ENCODE data around the gene PAX1. TPM values are rescaled to one million over a fixed set of nuclear protein-coding genes. Genes with fewer than 3 reads are reported as not detected.

PAX1 gene
- total RNA-seq, 1 donor from 2014 or later = not detected

DNA sequence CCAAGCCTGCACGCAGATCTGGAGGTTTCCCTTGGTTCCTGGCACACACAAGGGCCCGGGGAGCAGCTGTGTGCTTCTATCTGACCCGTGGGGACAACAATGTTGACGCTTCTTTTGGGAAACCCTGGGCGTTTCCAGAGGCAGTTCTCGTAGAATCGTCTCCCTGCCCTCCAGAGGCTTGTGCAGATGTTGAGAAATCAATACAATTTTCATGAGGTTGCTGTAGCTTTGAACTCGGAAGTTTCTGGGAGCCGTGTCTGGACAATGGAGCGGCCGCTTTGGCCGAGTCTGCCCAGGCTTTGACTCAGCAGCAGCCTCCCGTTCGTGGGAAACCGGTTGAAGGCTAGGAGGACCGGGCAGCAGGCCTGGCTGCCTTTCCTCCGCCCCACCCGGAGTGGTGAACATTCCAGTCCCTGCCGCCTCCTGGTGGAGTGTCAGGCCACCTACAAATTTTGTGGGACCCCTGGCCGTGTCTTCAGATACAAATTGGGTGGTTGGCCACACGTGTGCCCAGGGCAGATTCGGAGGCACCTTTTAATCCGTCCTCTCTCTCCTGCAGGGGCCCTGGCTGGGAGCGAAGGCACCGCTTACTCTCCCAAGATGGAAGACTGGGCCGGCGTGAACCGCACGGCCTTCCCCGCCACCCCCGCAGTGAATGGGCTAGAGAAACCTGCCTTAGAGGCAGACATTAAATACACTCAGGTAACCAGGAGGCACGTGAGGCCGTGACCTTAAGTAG, 2.7 kb downstream of the PAX1 start:
- no peak for DNase-seq
- Histone ChIP-seq H3K36me3 (no peaks in the 10 kb centered on the region), H3K4me1 (peaks cover 19% of the 10 kb centered on the region), H3K9me3 (replicated peaks) (no peaks in the 10 kb centered on the region), H3K27ac (replicated peaks) (no peak overlapping the region), H3K27me3 (ENCODE audit: low read depth) (peaks cover 98% of the 10 kb centered on the region), H3K4me3 (no peak overlapping the region)
- intact Hi-C loops (cut with micrococcal nuclease) = no loop called here
- TF ChIP-seq, protein P1, sequence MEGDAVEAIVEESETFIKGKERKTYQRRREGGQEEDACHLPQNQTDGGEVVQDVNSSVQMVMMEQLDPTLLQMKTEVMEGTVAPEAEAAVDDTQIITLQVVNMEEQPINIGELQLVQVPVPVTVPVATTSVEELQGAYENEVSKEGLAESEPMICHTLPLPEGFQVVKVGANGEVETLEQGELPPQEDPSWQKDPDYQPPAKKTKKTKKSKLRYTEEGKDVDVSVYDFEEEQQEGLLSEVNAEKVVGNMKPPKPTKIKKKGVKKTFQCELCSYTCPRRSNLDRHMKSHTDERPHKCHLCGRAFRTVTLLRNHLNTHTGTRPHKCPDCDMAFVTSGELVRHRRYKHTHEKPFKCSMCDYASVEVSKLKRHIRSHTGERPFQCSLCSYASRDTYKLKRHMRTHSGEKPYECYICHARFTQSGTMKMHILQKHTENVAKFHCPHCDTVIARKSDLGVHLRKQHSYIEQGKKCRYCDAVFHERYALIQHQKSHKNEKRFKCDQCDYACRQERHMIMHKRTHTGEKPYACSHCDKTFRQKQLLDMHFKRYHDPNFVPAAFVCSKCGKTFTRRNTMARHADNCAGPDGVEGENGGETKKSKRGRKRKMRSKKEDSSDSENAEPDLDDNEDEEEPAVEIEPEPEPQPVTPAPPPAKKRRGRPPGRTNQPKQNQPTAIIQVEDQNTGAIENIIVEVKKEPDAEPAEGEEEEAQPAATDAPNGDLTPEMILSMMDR (IDR thresholded peaks at IDR 0.05; ENCODE audit: borderline replicate concordance) = no peak

DNA sequence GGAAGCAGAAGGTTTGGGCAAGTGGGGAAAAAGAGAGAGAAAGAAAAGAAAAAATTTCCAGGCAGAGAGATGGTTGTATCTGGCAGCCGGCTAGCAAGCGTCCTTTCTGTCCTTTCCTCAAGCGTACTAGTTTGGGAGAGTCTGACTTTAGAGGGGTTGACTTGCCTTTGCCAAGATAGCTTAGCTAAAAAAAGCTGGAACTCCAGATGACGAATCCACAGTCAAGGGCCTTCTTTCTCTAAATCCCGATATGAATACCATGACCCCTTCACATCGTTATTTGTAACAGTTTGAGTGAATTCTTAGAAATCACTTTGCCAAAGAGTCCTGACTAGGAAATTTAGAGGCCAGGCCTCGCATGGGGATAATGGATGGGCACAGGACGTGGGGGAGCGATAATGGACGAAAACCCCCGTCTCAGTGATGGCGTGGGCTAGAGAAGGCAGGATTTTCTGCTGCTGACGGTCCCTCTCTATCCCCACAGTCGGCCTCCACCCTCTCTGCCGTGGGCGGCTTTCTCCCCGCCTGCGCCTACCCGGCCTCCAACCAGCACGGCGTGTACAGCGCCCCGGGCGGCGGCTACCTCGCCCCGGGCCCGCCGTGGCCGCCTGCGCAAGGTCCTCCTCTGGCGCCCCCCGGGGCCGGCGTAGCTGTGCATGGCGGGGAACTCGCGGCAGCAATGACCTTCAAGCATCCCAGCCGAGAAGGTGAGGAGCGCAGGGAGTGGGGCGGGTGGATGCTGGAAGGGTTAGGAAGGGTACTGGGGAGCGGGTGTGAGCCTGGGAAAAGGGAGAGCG, 3.5 kb downstream of the PAX1 start:
- Histone ChIP-seq H3K9me3 (replicated peaks) (no peaks in the 10 kb centered on the region), H3K27me3 (ENCODE audit: low read depth) (peaks cover 98% of the 10 kb centered on the region), H3K4me1 (peaks cover 14% of the 10 kb centered on the region), H3K36me3 (no peaks in the 10 kb centered on the region), H3K27ac (replicated peaks) (no peak overlapping the region), H3K4me3 (no peak overlapping the region)
- intact Hi-C loops (cut with micrococcal nuclease) = no loop called here
- TF ChIP-seq, protein P1 (IDR thresholded peaks at IDR 0.05; ENCODE audit: borderline replicate concordance) = no peak
- DNase-seq = no peak

DNA sequence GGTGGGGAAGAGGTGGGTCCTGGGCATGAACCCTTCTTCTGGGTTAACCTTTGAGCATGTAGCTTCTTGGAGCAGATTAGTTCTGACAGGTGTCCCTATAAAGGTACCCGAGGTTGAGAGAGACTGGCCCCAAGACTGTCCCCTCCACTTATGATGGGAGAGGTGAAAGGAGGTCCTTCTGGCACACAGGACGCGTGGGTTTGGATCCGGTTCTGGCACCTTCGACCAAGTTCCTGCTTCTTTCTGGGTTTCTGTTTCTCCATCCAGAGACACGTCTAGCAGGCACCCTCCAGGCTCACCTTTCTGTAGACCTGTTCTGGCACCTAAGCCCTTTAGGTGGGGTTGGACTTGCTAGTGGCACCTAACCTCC, 4.1 kb downstream of the PAX1 start:
- Histone ChIP-seq H3K4me3 (no peak overlapping the region), H3K4me1 (peaks cover 14% of the 10 kb centered on the region), H3K27me3 (ENCODE audit: low read depth) (peaks cover 98% of the 10 kb centered on the region), H3K36me3 (no peaks in the 10 kb centered on the region), H3K27ac (replicated peaks) (no peak overlapping the region), H3K9me3 (replicated peaks) (no peaks in the 10 kb centered on the region)
- DNase-seq = no peak
- TF ChIP-seq, protein P1 (IDR thresholded peaks at IDR 0.05; ENCODE audit: borderline replicate concordance) = no peak
- intact Hi-C loops (cut with micrococcal nuclease) = no loop called here

DNA sequence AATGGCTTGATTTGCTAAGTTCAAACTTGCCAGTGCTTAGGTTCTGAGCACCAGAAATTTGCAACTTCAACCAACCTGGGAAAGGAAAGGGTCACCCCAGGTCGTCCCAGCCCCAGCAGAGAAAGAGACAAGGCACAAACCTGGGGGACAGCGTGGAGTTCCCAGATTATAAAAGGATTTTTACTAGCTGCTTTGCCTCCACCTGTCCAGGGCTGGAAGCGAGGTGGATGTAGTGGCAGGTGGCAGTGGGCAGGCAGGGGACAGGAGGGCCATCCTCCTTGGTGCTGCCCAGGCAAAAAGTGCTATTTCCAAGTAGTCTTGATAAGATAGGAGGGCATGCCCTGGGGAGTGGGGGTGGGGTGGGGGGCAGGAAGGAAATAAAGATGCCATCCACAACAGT, 4.9 kb downstream of the PAX1 start:
- no peak for DNase-seq
- intact Hi-C loops (cut with micrococcal nuclease) = no loop called here

DNA sequence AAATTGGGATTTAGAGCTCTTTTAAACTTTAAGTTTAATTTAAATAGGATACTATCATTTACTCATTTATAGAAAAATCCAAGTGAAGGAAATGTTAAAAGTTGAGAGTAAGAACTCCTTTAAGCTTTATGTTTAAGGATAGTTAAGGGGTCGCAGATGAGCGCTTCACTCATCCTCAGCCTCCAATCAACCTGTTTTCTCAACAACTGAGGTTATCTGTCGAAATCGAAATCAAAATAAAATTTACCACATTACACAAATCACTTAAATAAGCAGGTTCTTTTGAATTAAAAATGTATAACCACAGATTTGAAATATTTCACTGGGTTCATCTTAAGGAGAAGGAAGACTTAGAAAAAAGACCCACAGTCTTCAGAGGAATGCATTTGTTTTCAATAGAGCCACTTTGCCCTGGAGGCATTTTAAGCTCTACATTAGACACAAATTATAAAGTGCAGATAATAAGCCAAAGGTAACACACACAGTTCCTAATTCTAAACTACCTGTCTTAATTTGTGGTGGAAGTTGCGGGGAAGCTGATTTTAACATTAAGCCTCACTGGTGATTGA, 5.5 kb downstream of the PAX1 start:
- TF ChIP-seq, protein P1 (IDR thresholded peaks at IDR 0.05; ENCODE audit: borderline replicate concordance) = no peak
- intact Hi-C loops (cut with micrococcal nuclease) = no loop called here
- DNase-seq = no peak
- peaks cover 13% of the 10 kb centered on the region for H3K4me1 ChIP-seq
- H3K9me3 ChIP-seq (replicated peaks) = no peaks in the 10 kb centered on the region
- no peak overlapping the region for H3K4me3 ChIP-seq
- H3K27me3 ChIP-seq (ENCODE audit: low read depth) = peaks cover 99% of the 10 kb centered on the region
- no peaks in the 10 kb centered on the region for H3K36me3 ChIP-seq
- H3K27ac ChIP-seq (replicated peaks) = no peak overlapping the region

More for the DNA sequence above, 4.9 kb downstream of the PAX1 start:
- Histone ChIP-seq H3K4me1 (peaks cover 14% of the 10 kb centered on the region), H3K27me3 (ENCODE audit: low read depth) (peaks cover 99% of the 10 kb centered on the region), H3K27ac (replicated peaks) (no peak overlapping the region), H3K4me3 (no peak overlapping the region), H3K36me3 (no peaks in the 10 kb centered on the region), H3K9me3 (replicated peaks) (no peaks in the 10 kb centered on the region)
- TF ChIP-seq, protein P1 (IDR thresholded peaks at IDR 0.05; ENCODE audit: borderline replicate concordance) = no peak

Data from left ventricle myocardium inferior (tissue), 1 donor.